Nephron (organoid): ENCODE results near the gene DCAF11.

Source experiments
- H3K27ac Mint-ChIP-seq, 3 experiments: 2 replicates each; pipeline ENCODE4 v1.8.0; 2020; ENCODE audit warnings: mixed read lengths in 3 of 3, mild to moderate bottlenecking in 2 of 3, moderate library complexity in 1 of 3
- H3K27me3 Mint-ChIP-seq: 2 replicates; pipeline ENCODE4 v1.8.0; 2021; ENCODE audit warnings: low read depth, mild to moderate bottlenecking, moderate library complexity, mixed read lengths
- H3K36me3 Mint-ChIP-seq: 2 replicates; pipeline ENCODE4 v1.8.0; 2020; ENCODE audit warnings: low read depth, mixed read lengths
- H3K4me1 Mint-ChIP-seq: 2 replicates; pipeline ENCODE4 v1.8.0; 2020; ENCODE audit warnings: mixed read lengths
- H3K4me3 Mint-ChIP-seq, 3 experiments: 2 replicates each; pipeline ENCODE4 v1.8.0; 2020; ENCODE audit warnings: mild to moderate bottlenecking in 3 of 3, mixed read lengths in 3 of 3, moderate library complexity in 2 of 3
- H3K9me3 Mint-ChIP-seq: 2 replicates; pipeline ENCODE4 v1.8.0; 2020; ENCODE audit warnings: mixed read lengths
- TF ChIP-seq, protein P1 (sequence below), 3 experiments: fragments of 200-600 bp; sonication (generic); IDR thresholded peaks; one replicate each; pipeline ENCODE4 v1.5.0; 2021; ENCODE audit warnings: antibody characterized with exemption in 3 of 3; ENCODE audit not compliant: unreplicated experiment in 3 of 3

DCAF11 gene

DNA sequence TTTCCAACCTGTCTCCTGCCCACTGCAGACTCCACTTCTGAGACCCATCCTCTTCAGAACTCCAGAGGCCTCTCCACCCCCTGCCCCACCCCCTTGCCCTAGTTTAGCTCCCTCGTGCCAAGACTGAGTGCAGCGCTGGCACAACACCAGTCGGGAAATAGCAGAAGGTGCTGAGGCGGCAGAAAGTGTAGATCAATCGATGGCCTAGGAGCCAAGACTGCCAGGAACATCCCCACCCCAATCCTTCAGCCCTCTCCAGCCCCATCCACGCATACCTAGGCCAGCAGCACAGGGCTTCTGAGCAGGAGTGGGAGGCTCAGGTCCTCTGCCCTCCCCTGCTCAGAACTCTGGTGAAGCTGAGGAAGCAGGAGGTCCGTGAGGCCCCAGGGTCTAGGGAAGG is 42.1 kb upstream of the DCAF11 start:
- TF ChIP-seq, protein P1, sequence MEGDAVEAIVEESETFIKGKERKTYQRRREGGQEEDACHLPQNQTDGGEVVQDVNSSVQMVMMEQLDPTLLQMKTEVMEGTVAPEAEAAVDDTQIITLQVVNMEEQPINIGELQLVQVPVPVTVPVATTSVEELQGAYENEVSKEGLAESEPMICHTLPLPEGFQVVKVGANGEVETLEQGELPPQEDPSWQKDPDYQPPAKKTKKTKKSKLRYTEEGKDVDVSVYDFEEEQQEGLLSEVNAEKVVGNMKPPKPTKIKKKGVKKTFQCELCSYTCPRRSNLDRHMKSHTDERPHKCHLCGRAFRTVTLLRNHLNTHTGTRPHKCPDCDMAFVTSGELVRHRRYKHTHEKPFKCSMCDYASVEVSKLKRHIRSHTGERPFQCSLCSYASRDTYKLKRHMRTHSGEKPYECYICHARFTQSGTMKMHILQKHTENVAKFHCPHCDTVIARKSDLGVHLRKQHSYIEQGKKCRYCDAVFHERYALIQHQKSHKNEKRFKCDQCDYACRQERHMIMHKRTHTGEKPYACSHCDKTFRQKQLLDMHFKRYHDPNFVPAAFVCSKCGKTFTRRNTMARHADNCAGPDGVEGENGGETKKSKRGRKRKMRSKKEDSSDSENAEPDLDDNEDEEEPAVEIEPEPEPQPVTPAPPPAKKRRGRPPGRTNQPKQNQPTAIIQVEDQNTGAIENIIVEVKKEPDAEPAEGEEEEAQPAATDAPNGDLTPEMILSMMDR (IDR thresholded peaks at IDR 0.05; ENCODE audit: unreplicated experiment in 3 of 3), result no peak
- no peak overlapping the region for H3K27ac Mint-ChIP-seq
- H3K4me1 Mint-ChIP-seq, result no peaks in the 10 kb centered on the region
- no peaks in the 10 kb centered on the region for H3K36me3 Mint-ChIP-seq
- no peak overlapping the region for H3K4me3 Mint-ChIP-seq
- H3K9me3 Mint-ChIP-seq, result no peaks in the 10 kb centered on the region
- peaks cover 22% of the 10 kb centered on the region for H3K27me3 Mint-ChIP-seq

- Mint-ChIP-seq H3K4me3 (no peak overlapping the region), H3K4me1 (no peaks in the 10 kb centered on the region), H3K9me3 (no peaks in the 10 kb centered on the region), H3K27ac (no peak overlapping the region), H3K36me3 (no peaks in the 10 kb centered on the region), H3K27me3 (peaks cover 18% of the 10 kb centered on the region)
- TF ChIP-seq, protein P1 (IDR thresholded peaks at IDR 0.05; ENCODE audit: unreplicated experiment in 3 of 3), result no peak
These were observed 41.4 kb upstream of the DCAF11 start for GRCh38 chr14:24072881-24073877.

GRCh38 chr14:24074625-24075484 is 39.7 kb upstream of the DCAF11 start:
- Mint-ChIP-seq H3K9me3 (no peaks in the 10 kb centered on the region), H3K4me1 (peaks cover 9% of the 10 kb centered on the region), H3K27me3 (peaks cover 16% of the 10 kb centered on the region), H3K27ac (no peak overlapping the region), H3K36me3 (no peaks in the 10 kb centered on the region), H3K4me3 (no peak overlapping the region)
- TF ChIP-seq, protein P1 (IDR thresholded peaks at IDR 0.05; ENCODE audit: unreplicated experiment in 3 of 3), result no peak

- H3K27ac Mint-ChIP-seq, result no peak overlapping the region
- H3K4me1 Mint-ChIP-seq, result peaks cover 17% of the 10 kb centered on the region
- no peaks in the 10 kb centered on the region for H3K9me3 Mint-ChIP-seq
- H3K27me3 Mint-ChIP-seq, result peaks cover 25% of the 10 kb centered on the region
- TF ChIP-seq, protein P1 (IDR thresholded peaks at IDR 0.05; ENCODE audit: unreplicated experiment in 3 of 3), result no peak
- H3K4me3 Mint-ChIP-seq, result no peak overlapping the region
- no peaks in the 10 kb centered on the region for H3K36me3 Mint-ChIP-seq
These were observed 38.9 kb upstream of the DCAF11 start for GRCh38 chr14:24075485-24076301.

- Mint-ChIP-seq H3K4me3 (no peak overlapping the region), H3K27ac (no peak overlapping the region), H3K4me1 (peaks cover 17% of the 10 kb centered on the region), H3K9me3 (no peaks in the 10 kb centered on the region), H3K27me3 (peaks cover 23% of the 10 kb centered on the region), H3K36me3 (no peaks in the 10 kb centered on the region)
- TF ChIP-seq, protein P1 (IDR thresholded peaks at IDR 0.05; ENCODE audit: unreplicated experiment in 3 of 3), result no peak
These were observed 38.3 kb upstream of the DCAF11 start for GRCh38 chr14:24076302-24076601.
